ENCODE results near the gene CREB1.

Gene CREB1

DNA sequence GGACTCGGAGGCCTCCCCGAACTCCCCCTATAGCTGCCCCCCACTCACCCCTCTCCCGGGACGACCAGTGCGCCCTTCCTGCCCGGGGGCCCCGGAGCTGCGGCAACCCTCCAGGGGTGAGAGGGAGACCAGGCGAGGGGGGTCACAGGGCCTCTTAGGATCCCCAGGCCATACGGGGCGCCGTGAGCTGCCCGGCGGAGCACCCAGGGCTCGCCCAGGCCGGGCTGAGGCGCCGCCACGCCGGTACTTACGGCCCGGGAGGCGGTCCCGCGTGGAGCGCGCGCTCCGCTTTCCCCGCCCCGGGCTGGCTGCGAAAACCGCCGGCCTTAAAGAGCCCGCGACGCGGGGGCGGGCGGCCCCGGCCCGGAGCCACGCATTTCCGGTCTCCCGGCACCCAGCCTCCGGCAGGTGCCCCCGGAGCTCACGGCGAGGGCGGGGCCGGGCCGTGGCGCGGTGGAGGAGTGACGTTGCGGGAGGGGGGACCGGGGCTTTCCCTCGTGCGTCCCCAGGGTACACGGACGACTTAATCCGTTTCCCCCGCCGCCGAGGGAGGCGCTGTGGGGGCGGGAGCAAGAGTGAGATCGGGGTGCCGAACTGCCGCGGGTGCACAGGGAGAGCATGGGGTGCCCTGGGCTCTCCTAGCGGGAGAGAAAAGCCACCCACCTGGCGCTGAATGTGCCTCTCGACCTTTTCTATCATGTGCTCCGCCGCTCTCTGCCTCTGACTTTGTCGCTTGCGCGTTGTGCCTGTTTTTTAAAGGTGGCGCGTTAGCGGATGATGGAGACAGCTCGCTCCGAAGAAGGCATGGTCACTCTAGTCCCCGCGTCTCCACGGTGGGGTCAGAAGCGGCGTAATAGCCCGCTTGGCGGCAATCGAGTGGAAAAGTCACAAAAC is 95.5 kb downstream of the CREB1 start, which contains the start of gene METTL21A (continued):
- TF ChIP-seq, protein P1, sequence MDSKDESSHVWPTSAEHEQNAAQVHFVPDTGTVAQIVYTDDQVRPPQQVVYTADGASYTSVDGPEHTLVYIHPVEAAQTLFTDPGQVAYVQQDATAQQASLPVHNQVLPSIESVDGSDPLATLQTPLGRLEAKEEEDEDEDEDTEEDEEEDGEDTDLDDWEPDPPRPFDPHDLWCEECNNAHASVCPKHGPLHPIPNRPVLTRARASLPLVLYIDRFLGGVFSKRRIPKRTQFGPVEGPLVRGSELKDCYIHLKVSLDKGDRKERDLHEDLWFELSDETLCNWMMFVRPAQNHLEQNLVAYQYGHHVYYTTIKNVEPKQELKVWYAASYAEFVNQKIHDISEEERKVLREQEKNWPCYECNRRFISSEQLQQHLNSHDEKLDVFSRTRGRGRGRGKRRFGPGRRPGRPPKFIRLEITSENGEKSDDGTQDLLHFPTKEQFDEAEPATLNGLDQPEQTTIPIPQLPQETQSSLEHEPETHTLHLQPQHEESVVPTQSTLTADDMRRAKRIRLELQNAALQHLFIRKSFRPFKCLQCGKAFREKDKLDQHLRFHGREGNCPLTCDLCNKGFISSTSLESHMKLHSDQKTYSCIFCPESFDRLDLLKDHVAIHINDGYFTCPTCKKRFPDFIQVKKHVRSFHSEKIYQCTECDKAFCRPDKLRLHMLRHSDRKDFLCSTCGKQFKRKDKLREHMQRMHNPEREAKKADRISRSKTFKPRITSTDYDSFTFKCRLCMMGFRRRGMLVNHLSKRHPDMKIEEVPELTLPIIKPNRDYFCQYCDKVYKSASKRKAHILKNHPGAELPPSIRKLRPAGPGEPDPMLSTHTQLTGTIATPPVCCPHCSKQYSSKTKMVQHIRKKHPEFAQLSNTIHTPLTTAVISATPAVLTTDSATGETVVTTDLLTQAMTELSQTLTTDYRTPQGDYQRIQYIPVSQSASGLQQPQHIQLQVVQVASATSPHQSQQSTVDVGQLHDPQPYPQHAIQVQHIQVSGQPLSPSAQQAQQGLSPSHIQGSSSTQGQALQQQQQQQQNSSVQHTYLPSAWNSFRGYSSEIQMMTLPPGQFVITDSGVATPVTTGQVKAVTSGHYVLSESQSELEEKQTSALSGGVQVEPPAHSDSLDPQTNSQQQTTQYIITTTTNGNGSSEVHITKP (tag by site-specific recombination; IDR thresholded peaks at IDR 0.05) = peak; percentile 89
- TF ChIP-seq GLIS1 (tag by site-specific recombination; IDR thresholded peaks at IDR 0.05) = peak; percentile 86
- no peak for TF ChIP-seq ZNF274 (IDR thresholded peaks at IDR 0.05; ENCODE audit: low read length)
- TF ChIP-seq ZNF274 (tag by site-specific recombination; IDR thresholded peaks at IDR 0.05; ENCODE audit: borderline replicate concordance) = no peak
- TF ChIP-seq, protein P2, sequence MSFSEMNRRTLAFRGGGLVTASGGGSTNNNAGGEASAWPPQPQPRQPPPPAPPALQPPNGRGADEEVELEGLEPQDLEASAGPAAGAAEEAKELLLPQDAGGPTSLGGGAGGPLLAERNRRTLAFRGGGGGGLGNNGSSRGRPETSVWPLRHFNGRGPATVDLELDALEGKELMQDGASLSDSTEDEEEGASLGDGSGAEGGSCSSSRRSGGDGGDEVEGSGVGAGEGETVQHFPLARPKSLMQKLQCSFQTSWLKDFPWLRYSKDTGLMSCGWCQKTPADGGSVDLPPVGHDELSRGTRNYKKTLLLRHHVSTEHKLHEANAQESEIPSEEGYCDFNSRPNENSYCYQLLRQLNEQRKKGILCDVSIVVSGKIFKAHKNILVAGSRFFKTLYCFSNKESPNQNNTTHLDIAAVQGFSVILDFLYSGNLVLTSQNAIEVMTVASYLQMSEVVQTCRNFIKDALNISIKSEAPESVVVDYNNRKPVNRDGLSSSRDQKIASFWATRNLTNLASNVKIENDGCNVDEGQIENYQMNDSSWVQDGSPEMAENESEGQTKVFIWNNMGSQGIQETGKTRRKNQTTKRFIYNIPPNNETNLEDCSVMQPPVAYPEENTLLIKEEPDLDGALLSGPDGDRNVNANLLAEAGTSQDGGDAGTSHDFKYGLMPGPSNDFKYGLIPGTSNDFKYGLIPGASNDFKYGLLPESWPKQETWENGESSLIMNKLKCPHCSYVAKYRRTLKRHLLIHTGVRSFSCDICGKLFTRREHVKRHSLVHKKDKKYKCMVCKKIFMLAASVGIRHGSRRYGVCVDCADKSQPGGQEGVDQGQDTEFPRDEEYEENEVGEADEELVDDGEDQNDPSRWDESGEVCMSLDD (tag by site-specific recombination; IDR thresholded peaks at IDR 0.05) = peak; percentile 90
- 0 out of 2 replicates have a peak, but pooled peaks have one; percentile 26 for TF ChIP-seq ZNF324 (tag by site-specific recombination; IDR thresholded peaks at IDR 0.05)
- TF ChIP-seq ZNF530 (tag by site-specific recombination; IDR thresholded peaks at IDR 0.05; ENCODE audit: low read depth) = no peak
- TF ChIP-seq ZNF391 (tag by site-specific recombination; IDR thresholded peaks at IDR 0.05; ENCODE audit: borderline replicate concordance, low read depth) = peak; percentile 59; the same call in 1 of the 2 replicates
- TF ChIP-seq ZNF2 (tag by site-specific recombination; IDR thresholded peaks at IDR 0.05) = peak; percentile 54
- TF ChIP-seq, protein P3, sequence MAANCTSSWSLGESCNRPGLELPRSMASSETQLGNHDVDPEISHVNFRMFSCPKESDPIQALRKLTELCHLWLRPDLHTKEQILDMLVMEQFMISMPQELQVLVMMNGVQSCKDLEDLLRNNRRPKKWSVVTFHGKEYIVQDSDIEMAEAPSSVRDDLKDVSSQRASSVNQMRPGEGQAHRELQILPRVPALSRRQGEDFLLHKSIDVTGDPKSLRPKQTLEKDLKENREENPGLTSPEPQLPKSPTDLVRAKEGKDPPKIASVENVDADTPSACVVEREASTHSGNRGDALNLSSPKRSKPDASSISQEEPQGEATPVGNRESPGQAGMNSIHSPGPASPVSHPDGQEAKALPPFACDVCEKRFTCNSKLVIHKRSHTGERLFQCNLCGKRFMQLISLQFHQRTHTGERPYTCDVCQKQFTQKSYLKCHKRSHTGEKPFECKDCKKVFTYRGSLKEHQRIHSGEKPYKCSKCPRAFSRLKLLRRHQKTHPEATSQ (tag by site-specific recombination; IDR thresholded peaks at IDR 0.05) = 0 out of 2 replicates have a peak, but pooled peaks have one; percentile 17
- TF ChIP-seq ZNF660 (tag by site-specific recombination; IDR thresholded peaks at IDR 0.05) = peak; percentile 68; the same call in 1 of the 2 replicates
- peak; percentile 49 for TF ChIP-seq SP3 (tag by site-specific recombination; IDR thresholded peaks at IDR 0.05)
- no peak; the same call in 1 of the 2 replicates for TF ChIP-seq ZNF610 (tag by site-specific recombination; IDR thresholded peaks at IDR 0.05; ENCODE audit: borderline replicate concordance)
- no peak for TF ChIP-seq MEIS1 (CRISPR knock-in tag; IDR thresholded peaks at IDR 0.05; ENCODE audit: borderline replicate concordance)
- no peak for TF ChIP-seq SALL2 (tag by site-specific recombination; IDR thresholded peaks at IDR 0.05; ENCODE audit: borderline replicate concordance)
- TF ChIP-seq ZBTB20 (tag by site-specific recombination; IDR thresholded peaks at IDR 0.05) = peak; percentile 81; the same call in 1 of the 2 replicates
- no peak for TF ChIP-seq ZNF514 (tag by site-specific recombination; IDR thresholded peaks at IDR 0.05)
- TF ChIP-seq KLF8 (tag by site-specific recombination; IDR thresholded peaks at IDR 0.05) = peak; percentile 62
- no peak for TF ChIP-seq ZNF571 (tag by site-specific recombination; IDR thresholded peaks at IDR 0.05)
- TF ChIP-seq, protein P4, sequence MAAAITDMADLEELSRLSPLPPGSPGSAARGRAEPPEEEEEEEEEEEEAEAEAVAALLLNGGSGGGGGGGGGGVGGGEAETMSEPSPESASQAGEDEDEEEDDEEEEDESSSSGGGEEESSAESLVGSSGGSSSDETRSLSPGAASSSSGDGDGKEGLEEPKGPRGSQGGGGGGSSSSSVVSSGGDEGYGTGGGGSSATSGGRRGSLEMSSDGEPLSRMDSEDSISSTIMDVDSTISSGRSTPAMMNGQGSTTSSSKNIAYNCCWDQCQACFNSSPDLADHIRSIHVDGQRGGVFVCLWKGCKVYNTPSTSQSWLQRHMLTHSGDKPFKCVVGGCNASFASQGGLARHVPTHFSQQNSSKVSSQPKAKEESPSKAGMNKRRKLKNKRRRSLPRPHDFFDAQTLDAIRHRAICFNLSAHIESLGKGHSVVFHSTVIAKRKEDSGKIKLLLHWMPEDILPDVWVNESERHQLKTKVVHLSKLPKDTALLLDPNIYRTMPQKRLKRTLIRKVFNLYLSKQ (tag by site-specific recombination; IDR thresholded peaks at IDR 0.05; ENCODE audit: borderline replicate concordance) = no peak
- no peak for TF ChIP-seq ZSCAN23 (tag by site-specific recombination; IDR thresholded peaks at IDR 0.05)
- no peak; the same call in 1 of the 2 replicates for TF ChIP-seq ZNF843 (tag by site-specific recombination; IDR thresholded peaks at IDR 0.05)
- no peak for TF ChIP-seq ZNF626 (tag by site-specific recombination; IDR thresholded peaks at IDR 0.05)
- TF ChIP-seq ZNF624 (tag by site-specific recombination; IDR thresholded peaks at IDR 0.05) = no peak
- peak; percentile 31; the same call in 1 of the 2 replicates for TF ChIP-seq ZBTB8A (tag by site-specific recombination; IDR thresholded peaks at IDR 0.05)
- TF ChIP-seq ZNF416 (tag by site-specific recombination; IDR thresholded peaks at IDR 0.05) = no peak
- peak; percentile 58 for TF ChIP-seq ZIC2 (tag by site-specific recombination; IDR thresholded peaks at IDR 0.05)
- TF ChIP-seq, protein P5, sequence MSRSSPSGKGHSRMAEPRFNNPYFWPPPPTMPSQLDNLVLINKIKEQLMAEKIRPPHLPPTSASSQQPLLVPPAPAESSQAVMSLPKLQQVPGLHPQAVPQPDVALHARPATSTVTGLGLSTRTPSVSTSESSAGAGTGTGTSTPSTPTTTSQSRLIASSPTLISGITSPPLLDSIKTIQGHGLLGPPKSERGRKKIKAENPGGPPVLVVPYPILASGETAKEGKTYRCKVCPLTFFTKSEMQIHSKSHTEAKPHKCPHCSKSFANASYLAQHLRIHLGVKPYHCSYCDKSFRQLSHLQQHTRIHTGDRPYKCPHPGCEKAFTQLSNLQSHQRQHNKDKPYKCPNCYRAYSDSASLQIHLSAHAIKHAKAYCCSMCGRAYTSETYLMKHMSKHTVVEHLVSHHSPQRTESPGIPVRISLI (tag by site-specific recombination; IDR thresholded peaks at IDR 0.05) = peak; percentile 36; the same call in 1 of the 2 replicates
- TF ChIP-seq ZNF549 (tag by site-specific recombination; IDR thresholded peaks at IDR 0.05) = no peak

All from HEK293 (cell line).